Measurements from ENCODE around the gene TRIM24.

- TF ChIP-seq CTCF (conservative IDR thresholded peaks at IDR 0.05; ENCODE audit: low read length) (no peak), EZH2phosphoT487 (IDR thresholded peaks at IDR 0.05; ENCODE audit: borderline replicate concordance) (no peak)
Measured at GRCh38 chr7:138434597-138435019, 25.5 kb upstream of the TRIM24 start.
